ENCODE data around the gene PTPRT. TPM values are rescaled to one million over a fixed set of nuclear protein-coding genes. Genes with fewer than 3 reads are reported as not detected.

The PTPRT gene
- total RNA-seq, 1 experiment from 2014 or later: 0.13 TPM

DNA sequence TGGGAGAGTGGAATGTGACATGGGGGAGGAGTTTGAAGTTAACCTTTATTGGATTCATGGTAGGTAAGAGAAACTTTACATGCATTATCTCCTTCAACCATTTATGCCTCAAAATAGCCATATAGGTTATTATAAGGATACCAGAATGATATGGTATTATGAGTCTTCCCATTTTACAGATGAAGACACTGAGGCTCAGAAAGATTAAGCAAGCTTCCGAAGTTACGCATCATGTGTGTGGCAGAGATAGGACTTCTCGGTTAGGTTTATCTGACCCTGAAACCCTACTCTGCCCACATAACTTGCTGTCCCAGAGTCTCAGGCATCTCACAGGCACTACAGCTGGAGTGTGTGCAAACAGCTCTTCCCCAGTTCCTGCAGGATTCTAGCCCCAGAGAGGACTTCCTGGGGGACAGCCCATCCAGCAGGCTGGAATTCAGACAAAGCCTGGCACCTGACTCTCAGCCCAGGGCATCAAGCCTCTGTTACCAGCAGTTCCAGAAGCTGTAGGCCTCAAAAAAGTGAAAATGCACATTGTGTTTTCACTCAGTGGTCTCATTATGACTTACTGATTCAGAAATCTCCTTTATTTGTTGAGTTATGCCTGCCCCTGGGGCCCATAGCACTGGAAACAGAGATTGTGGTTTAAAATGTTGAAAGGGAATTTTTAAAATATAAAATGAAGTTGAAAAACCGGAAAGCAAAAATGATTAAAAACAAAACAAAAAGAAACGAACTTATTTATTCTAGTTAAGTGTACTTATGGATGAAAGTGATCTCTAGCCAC is 1058.7 kb downstream of the PTPRT start:
- Histone ChIP-seq H3K56ac (ENCODE audit: insufficient read length, low read depth, low read length) (no peak overlapping the region), H3K23me2 (ENCODE audit: insufficient read length, low read depth, low read length, poor library complexity, severe bottlenecking) (no peaks in the 10 kb centered on the region), H4K91ac (ENCODE audit: insufficient read length, low read depth, low read length) (no peak overlapping the region), H3K18ac (ENCODE audit: insufficient read length, low read depth, low read length) (no peak overlapping the region), H2BK120ac (ENCODE audit: low read depth, low read length, poor library complexity, severe bottlenecking) (no peak overlapping the region), H2BK15ac (ENCODE audit: low read depth, low read length) (no peak overlapping the region), H3K14ac (ENCODE audit: insufficient read depth, low read length) (no peak overlapping the region), H4K5ac (ENCODE audit: insufficient read length, low read depth, low read length) (no peak overlapping the region), H3K4me1 (ENCODE audit: insufficient read depth, low read length) (no peaks in the 10 kb centered on the region), H3T11ph (ENCODE audit: low read length) (no peak overlapping the region), H4K8ac (replicated peaks; ENCODE audit: insufficient read length, low read depth, low read length) (no peak overlapping the region), H3K4me2 (ENCODE audit: insufficient read depth, insufficient read length, low read length) (no peak overlapping the region), H3K9ac (ENCODE audit: extremely low read depth, insufficient read length, low read length) (no peak overlapping the region), H2BK20ac (ENCODE audit: low read depth, low read length, poor library complexity, severe bottlenecking) (no peak overlapping the region), H3K23ac (ENCODE audit: insufficient read length, low read depth, low read length) (no peak overlapping the region), H3K79me1 (ENCODE audit: insufficient read depth, low read depth, low read length, poor library complexity, severe bottlenecking) (no peaks in the 10 kb centered on the region), H2AK5ac (ENCODE audit: insufficient read length, low read length) (no peak overlapping the region), H4K20me1 (ENCODE audit: control insufficient read depth, insufficient read depth, insufficient read length) (no peaks in the 10 kb centered on the region), H3K9me3 (ENCODE audit: control insufficient read depth, low read depth, low read length) (no peaks in the 10 kb centered on the region), H3K4ac (ENCODE audit: low read depth, low read length) (no peak overlapping the region), H3K79me2 (ENCODE audit: insufficient read depth, low read length) (no peaks in the 10 kb centered on the region), H2BK12ac (ENCODE audit: insufficient read length, low read depth, low read length) (no peak overlapping the region), H2BK5ac (ENCODE audit: insufficient read length, low read length) (no peak overlapping the region), H2AFZ (ENCODE audit: low read length) (no peak overlapping the region), H3K27me3 (ENCODE audit: insufficient read depth, low read length) (no peaks in the 10 kb centered on the region), H3K27ac (ENCODE audit: insufficient read length, low read depth, low read length) (no peak overlapping the region)
- Mint-ChIP-seq H3K4me1 (peaks cover 9 to 11% of the 10 kb centered on the region in 2 experiments), H3K9me3 (no peaks in the 10 kb centered on the region; a peak in 1 of 5 replicates), H3K27ac (no peak overlapping the region), H3K27me3 (ENCODE audit: low read depth) (peaks cover 8% of the 10 kb centered on the region), H3K36me3 (ENCODE audit: insufficient read depth in 1 of 3, low read depth in 3 of 3) (no peaks in the 10 kb centered on the region; a peak in 1 of 7 replicates), H3K4me3 (no peak overlapping the region)
- WGBS (ENCODE audit: extremely low coverage, insufficient read length, low lambda C conversion rate): no CpG with 5 or more reads among the region's 5 CpGs
- no peak for DNase-seq
- no peak for TF ChIP-seq CTCF (conservative IDR thresholded peaks at IDR 0.05)
